Transverse colon (tissue), 4 donors: ENCODE results near the gene PHF21B. TPM values are rescaled to one million over a fixed set of nuclear protein-coding genes. Genes with fewer than 3 reads are reported as not detected.

Experiments
- DNase-seq: peaks from one replicate; pipeline ENCODE4 v3.0.0-alpha.2; 2019
- H3K27ac ChIP-seq, 4 donors: fragments of 200-600 bp; sonication (generic); 2 replicates each; pipeline ENCODE4 v1.5.1; 2016 to 2018; ENCODE audit warnings: inconsistent platforms in 4 of 4
- H3K27me3 ChIP-seq: fragments of 200-600 bp; sonication (generic); 2 replicates; pipeline ENCODE4 v1.5.1; 2017; ENCODE audit warnings: inconsistent platforms
- H3K36me3 ChIP-seq, 4 donors: fragments of 200-600 bp; sonication (generic); 2 replicates each; pipeline ENCODE4 v1.5.1; 2017 to 2019; ENCODE audit warnings: inconsistent platforms in 4 of 4
- H3K4me1 ChIP-seq, 4 donors: fragments of 200-600 bp; sonication (generic); 2 replicates each; pipeline ENCODE4 v1.5.1; 2017 to 2020; ENCODE audit warnings: inconsistent platforms in 4 of 4
- H3K4me3 ChIP-seq, 4 donors: fragments of 200-600 bp; sonication (generic); 1 replicate in 1 of 4; 2 replicates in 3 of 4; pipeline versions ENCODE4 v1.5.1 to v1.6.1; 2017 to 2019; ENCODE audit warnings: inconsistent platforms in 4 of 4
- H3K9me3 ChIP-seq, 2 donors: fragments of 200-600 bp; sonication (generic); 2 replicates each; pipeline ENCODE4 v1.5.1; 2017 to 2019; ENCODE audit warnings: inconsistent platforms in 2 of 2
- EP300 ChIP-seq: sonication (generic); formaldehyde crosslinking; IDR thresholded peaks from one replicate; pipeline ENCODE4 v1.6.1; 2017; ENCODE audit warnings: antibody characterized with exemption, low read depth
- POLR2A ChIP-seq: fragments of 450-650 bp; IDR thresholded peaks from one replicate; pipeline ENCODE4 v1.6.1; 2016; ENCODE audit warnings: antibody characterized with exemption, mild to moderate bottlenecking, moderate library complexity
- POLR2AphosphoS5 ChIP-seq, 3 donors: sonication (generic); formaldehyde crosslinking; IDR thresholded peaks; one replicate each; pipeline ENCODE4 v1.6.1; 2016; ENCODE audit warnings: antibody characterized with exemption in 3 of 3
- WGBS, 2 donors: methylation state at CpG; one replicate each; pipeline ENCODE4 v1.1.5; 2018; ENCODE audit warnings: low coverage in 1 of 2; 5-methylcytosine and 5-hydroxymethylcytosine counted together
- in situ Hi-C, 4 donors: fragments of 200-750 bp; cut with MboI; loops; one replicate each; pipeline versions ENCODE4 v1.15.0 to v1.15.1; 2017; ENCODE audit warnings: low sequenced_read_pairs in 3 of 4, low pct_ligation_motif_present in 1 of 4, low pct_unique_long_range_greater_than_20kb in 1 of 4
- intact Hi-C: fragments of 100-400 bp; cut with DNase I; formaldehyde crosslinking; loops from one replicate; pipeline ENCODE4 v1.15.1; 2023; ENCODE audit warnings: low total_unique reads
- total RNA-seq, 4 donors: library from RNA; depleted of rRNA; stranded (reverse); fragments of >200 nt; gene quantifications; one replicate each; pipeline ENCODE4 v1.1.0, GENCODE V29; 2016
- TF ChIP-seq, protein P1 (sequence below), 5 experiments: fragments of 200-600 bp in 3 of 5; fragments of 450-650 bp in 2 of 5; sonication (generic) in 3 of 5; IDR thresholded peaks; 1 replicate in 2 of 5; 2 replicates in 3 of 5; pipeline ENCODE4 v1.5.1; 2016 to 2017; ENCODE audit warnings: antibody characterized with exemption in 5 of 5, inconsistent platforms in 3 of 5, mild to moderate bottlenecking in 2 of 5, moderate library complexity in 1 of 5

PHF21B gene
- total RNA-seq, 4 donors from 2014 or later, result not detected

DNA sequence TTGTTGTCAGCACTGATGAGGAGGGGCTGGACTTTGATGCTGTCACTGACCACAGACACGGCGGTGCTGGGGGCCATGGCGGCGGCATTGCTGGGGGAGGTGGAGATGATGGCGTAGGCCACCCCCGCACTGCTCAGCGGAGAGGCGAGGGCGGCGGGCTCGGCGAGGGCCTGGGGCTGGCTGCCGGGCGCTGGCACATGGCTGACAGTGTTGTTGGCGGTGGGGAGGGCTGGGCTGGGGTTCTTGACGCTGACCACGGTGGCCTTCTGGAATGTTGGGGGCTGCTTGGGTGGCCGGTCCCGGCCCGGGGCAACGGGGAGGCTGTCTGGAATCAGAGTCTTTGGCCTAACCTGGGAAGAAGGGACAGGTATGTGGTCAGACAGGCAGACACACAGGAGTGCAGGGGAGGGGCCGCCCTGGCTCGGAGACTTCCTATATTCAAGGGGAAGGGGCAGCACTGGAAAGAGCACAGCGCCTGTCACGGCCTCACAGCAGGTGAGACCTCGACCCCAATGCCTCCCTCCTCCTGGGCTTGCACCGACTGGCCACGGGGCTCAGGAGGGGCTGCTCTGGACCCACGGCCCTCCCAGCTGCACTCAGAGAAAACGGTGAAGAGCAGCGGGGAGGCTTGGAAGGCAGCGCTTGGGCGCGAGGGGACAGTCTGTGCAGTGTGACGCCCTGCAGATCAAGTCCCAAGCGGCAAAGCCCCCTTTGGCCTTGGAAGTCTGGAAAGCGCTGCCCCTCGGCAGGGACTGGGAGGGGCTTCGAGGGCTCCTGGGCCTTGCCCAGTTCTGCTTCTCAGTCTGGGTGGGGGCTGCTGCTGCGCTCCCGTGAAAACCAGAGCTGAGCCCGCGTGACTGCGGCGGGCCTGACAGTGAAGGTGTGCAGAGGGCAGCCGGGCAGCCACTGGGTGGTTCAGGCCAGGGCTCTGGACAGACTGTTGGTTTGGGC is 93.2 kb downstream of the PHF21B start:
- Histone ChIP-seq H3K9me3 (no peaks in the 10 kb centered on the region), H3K27me3 (no peaks in the 10 kb centered on the region), H3K27ac (no peak overlapping the region), H3K4me3 (no peak overlapping the region), H3K36me3 (no peaks in the 10 kb centered on the region), H3K4me1 (no peaks in the 10 kb centered on the region)
- DNase-seq, result no peak
- 83 to 93% methylated on average over 3 to 46 of the region's 46 CpGs for WGBS, 2 donors
- TF ChIP-seq EP300 (no peak), POLR2A (no peak), POLR2AphosphoS5 (IDR thresholded peaks at IDR 0.05) (no peak)
- TF ChIP-seq, protein P1, sequence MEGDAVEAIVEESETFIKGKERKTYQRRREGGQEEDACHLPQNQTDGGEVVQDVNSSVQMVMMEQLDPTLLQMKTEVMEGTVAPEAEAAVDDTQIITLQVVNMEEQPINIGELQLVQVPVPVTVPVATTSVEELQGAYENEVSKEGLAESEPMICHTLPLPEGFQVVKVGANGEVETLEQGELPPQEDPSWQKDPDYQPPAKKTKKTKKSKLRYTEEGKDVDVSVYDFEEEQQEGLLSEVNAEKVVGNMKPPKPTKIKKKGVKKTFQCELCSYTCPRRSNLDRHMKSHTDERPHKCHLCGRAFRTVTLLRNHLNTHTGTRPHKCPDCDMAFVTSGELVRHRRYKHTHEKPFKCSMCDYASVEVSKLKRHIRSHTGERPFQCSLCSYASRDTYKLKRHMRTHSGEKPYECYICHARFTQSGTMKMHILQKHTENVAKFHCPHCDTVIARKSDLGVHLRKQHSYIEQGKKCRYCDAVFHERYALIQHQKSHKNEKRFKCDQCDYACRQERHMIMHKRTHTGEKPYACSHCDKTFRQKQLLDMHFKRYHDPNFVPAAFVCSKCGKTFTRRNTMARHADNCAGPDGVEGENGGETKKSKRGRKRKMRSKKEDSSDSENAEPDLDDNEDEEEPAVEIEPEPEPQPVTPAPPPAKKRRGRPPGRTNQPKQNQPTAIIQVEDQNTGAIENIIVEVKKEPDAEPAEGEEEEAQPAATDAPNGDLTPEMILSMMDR (IDR thresholded peaks at IDR 0.05), result no peak
- in situ Hi-C loops (no loop called here), intact Hi-C loops (no loop called here)

DNA sequence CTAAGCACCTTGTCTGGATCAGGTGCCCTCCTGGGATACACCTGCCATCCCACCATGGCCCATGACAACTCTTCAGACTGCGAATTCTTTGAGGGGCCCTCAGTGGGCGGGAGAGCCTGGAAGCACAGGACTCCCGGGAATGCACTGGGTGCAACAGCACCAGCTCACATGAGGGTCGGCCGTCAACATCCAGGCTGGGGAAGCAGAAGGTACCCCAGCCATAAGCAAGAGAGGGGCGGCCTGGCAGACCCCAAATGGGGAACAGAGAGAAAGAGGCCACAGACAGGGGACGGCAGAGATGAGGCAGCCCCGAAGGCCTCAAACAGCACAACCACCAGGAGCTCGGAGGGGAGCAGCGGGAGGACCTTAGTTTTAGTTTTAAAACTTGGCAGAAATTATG is 94.4 kb downstream of the PHF21B start:
- no peak for DNase-seq

DNA sequence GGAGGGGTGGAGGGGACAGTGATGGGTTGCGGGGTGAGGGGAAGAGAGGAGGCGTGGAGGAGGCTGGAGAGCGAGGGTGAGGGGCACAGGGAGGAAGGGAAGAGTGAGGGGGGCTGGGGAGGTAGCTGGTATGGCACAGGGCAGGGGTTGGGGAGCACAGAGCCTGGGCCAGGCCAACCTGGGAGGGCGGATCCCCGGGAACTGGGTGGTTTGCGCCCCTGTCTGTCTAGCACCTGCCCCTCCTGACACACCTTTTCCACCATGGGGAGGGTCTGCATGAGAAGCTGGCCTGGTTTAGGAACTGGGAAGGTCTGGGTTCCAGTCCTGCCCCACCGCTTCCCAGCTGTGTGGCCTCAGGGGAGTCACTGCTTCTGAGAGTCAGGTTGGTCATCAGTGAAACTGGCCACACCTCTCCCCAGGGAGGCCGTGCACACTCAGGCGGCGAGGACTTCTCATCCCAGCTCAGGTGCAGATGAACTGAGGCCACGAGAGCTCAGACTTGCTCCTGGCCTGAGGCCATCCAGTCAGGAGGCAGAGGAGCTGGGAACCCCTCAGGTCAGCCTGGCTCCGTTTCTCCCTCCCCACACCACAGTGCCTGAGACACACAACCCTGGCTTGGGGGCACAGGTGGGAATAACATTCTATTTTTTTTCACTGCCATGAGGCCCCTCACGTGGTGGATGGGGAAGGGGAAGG is 95.6 kb downstream of the PHF21B start:
- no peaks in the 10 kb centered on the region for H3K27me3 ChIP-seq
- no peak overlapping the region for H3K27ac ChIP-seq
- no peaks in the 10 kb centered on the region for H3K9me3 ChIP-seq
- no peak overlapping the region for H3K4me3 ChIP-seq
- H3K4me1 ChIP-seq, result no peaks in the 10 kb centered on the region
- TF ChIP-seq POLR2AphosphoS5 (IDR thresholded peaks at IDR 0.05), result no peak
- TF ChIP-seq POLR2A, result no peak
- TF ChIP-seq, protein P1 (IDR thresholded peaks at IDR 0.05), result no peak
- TF ChIP-seq EP300, result no peak
- in situ Hi-C loops, result no loop called here
- H3K36me3 ChIP-seq, result no peaks in the 10 kb centered on the region
- 75% methylated on average over 13 of the region's 13 CpGs; no CpG with 5 or more reads in 1 of the 2 donors for WGBS, 2 donors
- intact Hi-C loops, result no loop called here
- no peak for DNase-seq

More for the DNA sequence above, 94.4 kb downstream of the PHF21B start:
- no peaks in the 10 kb centered on the region for H3K27me3 ChIP-seq
- in situ Hi-C loops, result no loop called here
- H3K27ac ChIP-seq, result no peak overlapping the region
- intact Hi-C loops, result no loop called here
- H3K4me1 ChIP-seq, result no peaks in the 10 kb centered on the region
- no peak overlapping the region for H3K4me3 ChIP-seq
- no peaks in the 10 kb centered on the region for H3K9me3 ChIP-seq
- H3K36me3 ChIP-seq, result no peaks in the 10 kb centered on the region
- WGBS, 2 donors, result 74 to 90% methylated on average over 4 to 10 of the region's 10 CpGs
- no peak for TF ChIP-seq POLR2A

DNA sequence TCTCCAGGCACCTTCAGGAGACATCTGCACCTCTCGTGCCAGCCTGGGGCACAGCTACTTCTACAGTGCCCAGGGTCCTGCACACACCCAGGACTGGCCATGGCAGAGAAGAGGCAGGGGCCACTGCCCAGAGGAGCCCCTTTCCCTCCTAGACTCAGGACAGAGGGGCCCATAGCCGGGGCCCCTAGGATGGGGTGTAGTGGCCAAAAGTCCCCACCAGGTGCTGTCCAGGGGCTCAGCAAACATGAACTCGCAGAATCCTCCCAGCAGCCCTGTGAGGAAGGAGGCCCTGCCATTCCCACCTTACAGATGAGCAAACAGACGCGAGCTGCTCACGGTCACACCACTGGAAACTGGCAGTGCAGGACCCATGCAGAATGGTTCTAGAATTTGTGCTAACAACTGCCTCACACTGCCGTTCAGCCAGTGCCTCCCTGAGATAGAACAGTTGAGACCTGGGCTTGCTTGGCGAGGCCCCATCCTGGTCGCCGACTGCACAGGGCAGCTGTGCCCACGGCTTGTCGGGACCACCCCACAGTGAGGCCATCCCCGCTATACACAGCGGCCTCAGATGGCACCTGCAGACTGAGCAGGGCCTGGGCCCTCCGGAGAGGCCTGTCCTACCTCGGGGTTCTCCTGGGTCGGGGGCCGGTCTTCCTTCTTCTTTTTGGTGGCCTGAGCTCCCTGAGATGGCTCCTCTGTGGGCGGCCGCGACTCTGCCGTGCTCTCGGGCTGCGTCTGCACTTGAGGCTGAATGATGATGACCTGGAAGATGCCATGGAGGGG is 96.4 kb downstream of the PHF21B start:
- H3K9me3 ChIP-seq, result no peaks in the 10 kb centered on the region
- H3K4me1 ChIP-seq, result no peaks in the 10 kb centered on the region
- TF ChIP-seq, protein P1 (IDR thresholded peaks at IDR 0.05), result no peak
- no peak for TF ChIP-seq EP300
- no peak for TF ChIP-seq POLR2A
- no peak for TF ChIP-seq POLR2AphosphoS5 (IDR thresholded peaks at IDR 0.05)
- H3K36me3 ChIP-seq, result no peaks in the 10 kb centered on the region
- no peaks in the 10 kb centered on the region for H3K27me3 ChIP-seq
- WGBS, 2 donors, result 40 to 87% methylated on average over 1 to 17 of the region's 24 CpGs
- H3K4me3 ChIP-seq, result no peak overlapping the region
- no peak overlapping the region for H3K27ac ChIP-seq
- intact Hi-C loops (no loop called here), in situ Hi-C loops (no loop called here)
- DNase-seq, result no peak
